GM12878 (cell line): Measurements from ENCODE around the gene ASIP. TPM values are rescaled to one million over a fixed set of nuclear protein-coding genes. Genes with fewer than 3 reads are reported as not detected.

Experiments
- ATAC-seq: fragments of 200-7000 bp; cut with Tn5 transposase; 3 replicates; pipeline ENCODE4 v1.9.1; 2020; ENCODE audit warnings: mild to moderate bottlenecking, moderate library complexity
- BruUV-seq: library from RNA; stranded (reverse); fragments of 400-500 nt; replicated peaks from 2 replicates; lab custom pipeline; 2021; lab: Mats Ljungman, UMichigan
- CTCF ChIA-PET: fragments of 300-600 bp; sonication (Branson Sonifier 250); formaldehyde crosslinking; extraction: SDS; loops from one replicate; lab custom pipeline; 2021; ENCODE audit warnings: inconsistent platforms; lab: Yijun Ruan, JAX
- POLR2A ChIA-PET: fragments of 350-600 bp; formaldehyde crosslinking; extraction: SDS; loops from one replicate; lab custom pipeline; 2021; ENCODE audit warnings: inconsistent platforms; lab: Charles Lee
- RAD21 ChIA-PET: fragments of 300-600 bp; sonication (Branson Sonifier 250); formaldehyde crosslinking; loops from one replicate; lab custom pipeline; 2023; ENCODE audit warnings: antibody characterized with exemption; ENCODE audit not compliant: unreplicated experiment; lab: Charles Lee
- SMC1A ChIA-PET: fragments of 300-600 bp; sonication (Branson Sonifier 250); formaldehyde crosslinking; loops from one replicate; lab custom pipeline; 2023; ENCODE audit not compliant: unreplicated experiment, uncharacterized antibody; lab: Charles Lee
- DNase-seq: peaks from one replicate; pipeline ENCODE4 v3.0.0-alpha.2; 2011; ENCODE audit warnings: low read depth, low spot score
- FAIRE-seq: peaks from 3 replicates; lab custom pipeline; 2011; peaks lifted over from hg19 to GRCh38; lab: Jason Lieb, UNC
- H2AFZ ChIP-seq: 2 replicates; pipeline ENCODE4 v1.6.0; 2011; ENCODE audit warnings: low read depth, low read length, control low read depth; ENCODE audit not compliant: control insufficient read depth
- H3K27ac ChIP-seq: 2 replicates; pipeline ENCODE4 v1.5.1; 2011; ENCODE audit warnings: control low read depth; ENCODE audit not compliant: control insufficient read depth, insufficient read depth
- H3K27me3 ChIP-seq, 2 experiments: replicated peaks in 1 of 2; 2 replicates each; pipeline versions ENCODE4 v1.6.0 to v1.6.1; 2011; ENCODE audit warnings: low read length in 1 of 2; ENCODE audit not compliant: control insufficient read depth in 2 of 2, insufficient read depth in 2 of 2
- H3K36me3 ChIP-seq, 2 experiments: 2 replicates each; pipeline ENCODE4 v1.5.1; 2011; ENCODE audit warnings: low read length in 1 of 2; ENCODE audit not compliant: control insufficient read depth in 2 of 2, insufficient read depth in 2 of 2
- H3K4me1 ChIP-seq: 2 replicates; pipeline ENCODE4 v1.6.1; 2011; ENCODE audit warnings: mild to moderate bottlenecking, low read length, moderate library complexity, mixed read lengths; ENCODE audit not compliant: control insufficient read depth, insufficient read depth
- H3K4me2 ChIP-seq: 2 replicates; pipeline ENCODE4 v1.6.0; 2011; ENCODE audit warnings: control low read depth; ENCODE audit not compliant: control insufficient read depth, insufficient read depth
- H3K4me3 ChIP-seq: fragments of 200-600 bp; sonication (generic); 2 replicates; pipeline ENCODE4 v1.5.1; 2016
- H3K79me2 ChIP-seq: 2 replicates; pipeline ENCODE4 v1.6.0; 2011; ENCODE audit warnings: low read length; ENCODE audit not compliant: control insufficient read depth, insufficient read depth
- H3K9ac ChIP-seq: 2 replicates; pipeline ENCODE4 v1.8.0; 2011; ENCODE audit warnings: low read length, control low read depth, mixed read lengths; ENCODE audit not compliant: control insufficient read depth, insufficient read depth
- H3K9me3 ChIP-seq: replicated peaks from 3 replicates; pipeline ENCODE4 v1.5.1; 2011; ENCODE audit warnings: mild to moderate bottlenecking, low read length; ENCODE audit not compliant: control insufficient read depth, insufficient read depth
- H4K20me1 ChIP-seq: 2 replicates; pipeline ENCODE4 v1.6.0; 2011; ENCODE audit not compliant: control insufficient read depth, insufficient read depth
- BCL3 ChIP-seq: IDR thresholded peaks from 2 replicates; pipeline ENCODE4 v1.6.1; 2011; ENCODE audit warnings: borderline replicate concordance, low read depth, mild to moderate bottlenecking, moderate library complexity, low read length; ENCODE audit not compliant: insufficient read depth, poor library complexity, severe bottlenecking
- CHD1 ChIP-seq: IDR thresholded peaks from 2 replicates; pipeline ENCODE4 v1.6.1; 2012; ENCODE audit warnings: low read depth, low read length, improper control_type of control experiment
- HDAC2 ChIP-seq: fragments of 200-600 bp; sonication (generic); IDR thresholded peaks from 2 replicates; pipeline ENCODE4 v1.6.1; 2017
- PAX5 ChIP-seq: IDR thresholded peaks from 2 replicates; pipeline ENCODE4 v1.6.1; 2011; ENCODE audit warnings: low read depth, low read length, borderline replicate concordance
- PBX3 ChIP-seq: IDR thresholded peaks from 2 replicates; pipeline ENCODE4 v1.6.1; 2011; ENCODE audit warnings: mild to moderate bottlenecking, low read depth, low read length, moderate library complexity; ENCODE audit not compliant: insufficient replicate concordance
- PKNOX1 ChIP-seq: fragments of 450-650 bp; IDR thresholded peaks from 2 replicates; pipeline ENCODE4 v1.6.1; 2016; ENCODE audit warnings: mild to moderate bottlenecking
- PML ChIP-seq: IDR thresholded peaks from 2 replicates; pipeline ENCODE4 v1.6.1; 2012; ENCODE audit warnings: low read length, inconsistent platforms
- PRDM15 ChIP-seq: fragments of 450-650 bp; formaldehyde crosslinking; IDR thresholded peaks from 2 replicates; pipeline ENCODE4 v1.4.0; 2020; ENCODE audit warnings: mild to moderate bottlenecking, moderate library complexity
- SUPT20H ChIP-seq: IDR thresholded peaks from 2 replicates; pipeline ENCODE4 v1.6.1; 2011; ENCODE audit warnings: low read depth, mild to moderate bottlenecking, low read length, moderate library complexity, borderline replicate concordance; ENCODE audit not compliant: control insufficient read depth
- ZNF274 ChIP-seq: IDR thresholded peaks from one replicate; pipeline ENCODE4 v1.8.0; 2011; ENCODE audit not compliant: insufficient read length, insufficient read depth
- WGBS: methylation state at CpG from one replicate; pipeline ENCODE4 v1.1.6; 2016; ENCODE audit warnings: low lambda C conversion rate; ENCODE audit not compliant: insufficient replicate concordance, insufficient coverage; ENCODE audit errors: missing lambda C conversion rate; 5-methylcytosine and 5-hydroxymethylcytosine counted together
- in situ Hi-C: fragments of 300-500 bp; cut with MboI; formaldehyde crosslinking; loops from 9 replicates; pipeline ENCODE4 v1.14.3; 2018; ENCODE audit warnings: mixed read lengths
- intact Hi-C: fragments of 100-400 bp; cut with micrococcal nuclease; formaldehyde crosslinking; loops from one replicate; pipeline ENCODE4 v1.14.2; 2022; ENCODE audit not compliant: unreplicated experiment
- polyA plus RNA-seq, 11 experiments: library from polyadenylated mRNA; depleted of rRNA in 4 of 11; unstranded in 6 of 11; stranded (reverse) in 5 of 11; fragments of >200 nt; fragmentation: Nextera tagmentation in 4 of 11; fragmentation: Illumina TruSeq in 1 of 11; extraction: Ambion mirVana in 4 of 11; extraction: Trizol in 1 of 11; gene quantifications; 1 replicate in 1 of 11; 2 replicates in 10 of 11; pipeline versions ENCODE4 v1.2.1 to v1.2.3, GENCODE V29; 2011 to 2016; ENCODE audit warnings: inconsistent platforms in 2 of 11, missing spikeins in 2 of 11, low read depth in 1 of 11
- total RNA-seq, 4 experiments: library from RNA; depleted of rRNA in 3 of 4; stranded (reverse); fragments of >200 nt in 3 of 4; fragmentation: Illumina TruSeq in 1 of 4; extraction: Trizol in 1 of 4; gene quantifications; 2 replicates each; pipeline versions ENCODE4 v1.2.1 to v1.2.3, GENCODE V29; 2013 to 2021

Gene ASIP
- total and polyA plus RNA-seq, 10 of the 15 experiments (the other 5 are each of a cell fraction or from before 2014, with no cell fraction given), result 0.29 TPM; not detected in 9

GRCh38 chr20:34215711-34216381, 25.4 kb upstream of the ASIP start:
- DNase-seq, result no peak
- Histone ChIP-seq H3K27ac (no peak overlapping the region), H3K9ac (no peak overlapping the region), H4K20me1 (no peaks in the 10 kb centered on the region), H3K79me2 (no peaks in the 10 kb centered on the region), H3K4me2 (no peak overlapping the region; the same call in 1 of the 2 replicates), H3K27me3 (peaks cover 0 to 3% of the 10 kb centered on the region in 2 experiments; a peak in 2 of 4 replicates)
- in situ Hi-C loops, result no loop called here
- CTCF ChIA-PET, result no interaction called here
- SMC1A ChIA-PET, result no interaction called here
- POLR2A ChIA-PET, result no interaction called here
- RAD21 ChIA-PET, result no interaction called here
- TF ChIP-seq BCL3, result no peak
- TF ChIP-seq PRDM15 (CRISPR knock-in tag), result no peak
- no peak for TF ChIP-seq HDAC2
- 0 out of 2 replicates have a peak, but pooled peaks have one; percentile 22 for TF ChIP-seq PAX5
- TF ChIP-seq CHD1, result no peak
- no peak for TF ChIP-seq PML
- no peak for TF ChIP-seq ZNF274
- TF ChIP-seq SUPT20H, result no peak
- peak; percentile 45 for TF ChIP-seq PBX3
- peak; percentile 72 for TF ChIP-seq PKNOX1
- TF ChIP-seq, all 136 proteins: peak for 3
- ATAC-seq (peak; percentile 22; the same call in 2 of the 3 replicates), FAIRE-seq (no peak)
- Histone ChIP-seq H3K36me3 (no peaks in the 10 kb centered on the region), H3K4me1 (no peaks in the 10 kb centered on the region), H2AFZ (no peak overlapping the region), H3K9me3 (no peaks in the 10 kb centered on the region; the same call in 1 of the 3 replicates), H3K4me3 (no peak overlapping the region)
- BruUV-seq, result no TSS peak
- intact Hi-C loops, result no loop called here
- 31% methylated on average over 49 of the region's 49 CpGs for WGBS
